Suprapubic skin (tissue), 3 donors: ENCODE measurements around the gene CMTM7.

Experiments used
- CTCF ChIP-seq, 2 donors: fragments of 200-600 bp in 1 of 2; fragments of 450-650 bp in 1 of 2; sonication (generic) in 1 of 2; IDR thresholded peaks; one replicate each; pipeline ENCODE4 v1.5.1; 2016 to 2019; ENCODE audit warnings: antibody characterized with exemption in 2 of 2, mild to moderate bottlenecking in 1 of 2, moderate library complexity in 1 of 2
- POLR2A ChIP-seq, 2 donors: fragments of 450-650 bp; IDR thresholded peaks; one replicate each; pipeline ENCODE4 v1.6.1; 2017; ENCODE audit warnings: antibody characterized with exemption in 2 of 2, mild to moderate bottlenecking in 2 of 2, moderate library complexity in 2 of 2

- TF ChIP-seq CTCF (IDR thresholded peaks at IDR 0.05) (peak; percentile 43 to 48), POLR2A (IDR thresholded peaks at IDR 0.05) (no peak)
Observed at GRCh38 chr3:32374788-32375595, 16.7 kb upstream of the CMTM7 start.
